ENCODE measurements around the gene NDUFAF2. TPM values are rescaled to one million over a fixed set of nuclear protein-coding genes. Genes with fewer than 3 reads are reported as not detected.

NDUFAF2 gene
- total RNA-seq, result 10.2 TPM

GRCh38 chr5:60944904-60945812 is at the start of gene NDUFAF2, which contains the start of gene ERCC8:
Gene NDUFAF2, plus strand, starts transcription at chr5:60945205. Its CDS starts 51 bp downstream, at chr5:60945256.
Gene ERCC8, minus strand, starts transcription at chr5:60945070. Its CDS starts 62 bp downstream, at chr5:60945008.

GRCh38 chr5:61162010-61162831 is 217.2 kb downstream of the NDUFAF2 start, which contains the start of gene SMIM15:
Gene SMIM15, minus strand, starts transcription at chr5:61162468. Its CDS starts 2,297 bp downstream, at chr5:61160171.

Other genes with a start within 250 kb of the NDUFAF2 start
- gene DEPDC1B, start 245.0 kb upstream of the NDUFAF2 start, total RNA-seq, result 21.2 TPM
- 18.4 TPM for gene ELOVL7, start 100.9 kb upstream of the NDUFAF2 start, total RNA-seq
- gene ERCC8, start 135 bp upstream of the NDUFAF2 start, total RNA-seq, result 19.9 TPM
- 43.4 TPM for gene SMIM15, start 217.3 kb downstream of the NDUFAF2 start, total RNA-seq